Measurements from ENCODE around the gene DOCK1.

Gene DOCK1

GRCh38 chr10:127013691-127014473 is 108.7 kb downstream of the DOCK1 start:
- Histone ChIP-seq H3K9me3 (ENCODE audit: control insufficient read depth, low read length) (no peaks in the 10 kb centered on the region), H3K36me3 (ENCODE audit: control insufficient read depth, insufficient read depth, low read length) (no peaks in the 10 kb centered on the region), H3K27ac (ENCODE audit: insufficient read depth, low read length, poor library complexity, severe bottlenecking) (no peak overlapping the region), H3K4me3 (ENCODE audit: insufficient read depth, low read depth, low read length, poor library complexity, severe bottlenecking) (no peak overlapping the region), H3K27me3 (replicated peaks; ENCODE audit: control insufficient read depth, insufficient read depth, low read length, poor library complexity, severe bottlenecking) (no peaks in the 10 kb centered on the region), H3K4me1 (ENCODE audit: control insufficient read depth, insufficient read depth, low read length, poor library complexity, severe bottlenecking) (no peaks in the 10 kb centered on the region)
- no peak for DNase-seq

- Histone ChIP-seq H3K9me3 (ENCODE audit: control insufficient read depth, low read length) (no peaks in the 10 kb centered on the region), H3K27me3 (replicated peaks; ENCODE audit: control insufficient read depth, insufficient read depth, low read length, poor library complexity, severe bottlenecking) (no peaks in the 10 kb centered on the region), H3K4me1 (ENCODE audit: control insufficient read depth, insufficient read depth, low read length, poor library complexity, severe bottlenecking) (no peaks in the 10 kb centered on the region), H3K36me3 (ENCODE audit: control insufficient read depth, insufficient read depth, low read length) (no peaks in the 10 kb centered on the region), H3K27ac (ENCODE audit: insufficient read depth, low read length, poor library complexity, severe bottlenecking) (no peak overlapping the region), H3K4me3 (ENCODE audit: insufficient read depth, low read depth, low read length, poor library complexity, severe bottlenecking) (no peak overlapping the region)
- DNase-seq = no peak
These were observed 109.4 kb downstream of the DOCK1 start for GRCh38 chr10:127014671-127015070.

- H3K4me1 ChIP-seq (ENCODE audit: control insufficient read depth, insufficient read depth, low read length, poor library complexity, severe bottlenecking) = no peaks in the 10 kb centered on the region
- no peaks in the 10 kb centered on the region for H3K36me3 ChIP-seq (ENCODE audit: control insufficient read depth, insufficient read depth, low read length)
- H3K27me3 ChIP-seq (replicated peaks; ENCODE audit: control insufficient read depth, insufficient read depth, low read length, poor library complexity, severe bottlenecking) = no peaks in the 10 kb centered on the region
- H3K9me3 ChIP-seq (ENCODE audit: control insufficient read depth, low read length) = no peaks in the 10 kb centered on the region
- no peak for DNase-seq
- no peak overlapping the region for H3K27ac ChIP-seq (ENCODE audit: insufficient read depth, low read length, poor library complexity, severe bottlenecking)
- no peak overlapping the region for H3K4me3 ChIP-seq (ENCODE audit: insufficient read depth, low read depth, low read length, poor library complexity, severe bottlenecking)
These were observed 110.1 kb downstream of the DOCK1 start for GRCh38 chr10:127015373-127015772.

GRCh38 chr10:127016331-127016730 is 111.1 kb downstream of the DOCK1 start:
- no peaks in the 10 kb centered on the region for H3K36me3 ChIP-seq (ENCODE audit: control insufficient read depth, insufficient read depth, low read length)
- no peaks in the 10 kb centered on the region for H3K27me3 ChIP-seq (replicated peaks; ENCODE audit: control insufficient read depth, insufficient read depth, low read length, poor library complexity, severe bottlenecking)
- H3K4me1 ChIP-seq (ENCODE audit: control insufficient read depth, insufficient read depth, low read length, poor library complexity, severe bottlenecking) = no peaks in the 10 kb centered on the region
- no peak for DNase-seq
- no peak overlapping the region for H3K27ac ChIP-seq (ENCODE audit: insufficient read depth, low read length, poor library complexity, severe bottlenecking)
- no peaks in the 10 kb centered on the region for H3K9me3 ChIP-seq (ENCODE audit: control insufficient read depth, low read length)
- H3K4me3 ChIP-seq (ENCODE audit: insufficient read depth, low read depth, low read length, poor library complexity, severe bottlenecking) = no peak overlapping the region

GRCh38 chr10:127017541-127018297 is 112.5 kb downstream of the DOCK1 start:
- DNase-seq = no peak
- no peak overlapping the region for H3K4me3 ChIP-seq (ENCODE audit: insufficient read depth, low read depth, low read length, poor library complexity, severe bottlenecking)
- H3K9me3 ChIP-seq (ENCODE audit: control insufficient read depth, low read length) = no peaks in the 10 kb centered on the region
- H3K27me3 ChIP-seq (replicated peaks; ENCODE audit: control insufficient read depth, insufficient read depth, low read length, poor library complexity, severe bottlenecking) = no peaks in the 10 kb centered on the region
- no peak overlapping the region for H3K27ac ChIP-seq (ENCODE audit: insufficient read depth, low read length, poor library complexity, severe bottlenecking)
- H3K4me1 ChIP-seq (ENCODE audit: control insufficient read depth, insufficient read depth, low read length, poor library complexity, severe bottlenecking) = no peaks in the 10 kb centered on the region
- H3K36me3 ChIP-seq (ENCODE audit: control insufficient read depth, insufficient read depth, low read length) = no peaks in the 10 kb centered on the region

- Histone ChIP-seq H3K4me1 (ENCODE audit: control insufficient read depth, insufficient read depth, low read length, poor library complexity, severe bottlenecking) (no peaks in the 10 kb centered on the region), H3K4me3 (ENCODE audit: insufficient read depth, low read depth, low read length, poor library complexity, severe bottlenecking) (no peak overlapping the region), H3K9me3 (ENCODE audit: control insufficient read depth, low read length) (no peaks in the 10 kb centered on the region), H3K27ac (ENCODE audit: insufficient read depth, low read length, poor library complexity, severe bottlenecking) (no peak overlapping the region), H3K27me3 (replicated peaks; ENCODE audit: control insufficient read depth, insufficient read depth, low read length, poor library complexity, severe bottlenecking) (no peaks in the 10 kb centered on the region), H3K36me3 (ENCODE audit: control insufficient read depth, insufficient read depth, low read length) (no peaks in the 10 kb centered on the region)
- DNase-seq = no peak
These were observed 113.0 kb downstream of the DOCK1 start for GRCh38 chr10:127018298-127018650.

- H3K27me3 ChIP-seq (replicated peaks; ENCODE audit: control insufficient read depth, insufficient read depth, low read length, poor library complexity, severe bottlenecking) = no peaks in the 10 kb centered on the region
- no peaks in the 10 kb centered on the region for H3K36me3 ChIP-seq (ENCODE audit: control insufficient read depth, insufficient read depth, low read length)
- H3K4me3 ChIP-seq (ENCODE audit: insufficient read depth, low read depth, low read length, poor library complexity, severe bottlenecking) = no peak overlapping the region
- H3K4me1 ChIP-seq (ENCODE audit: control insufficient read depth, insufficient read depth, low read length, poor library complexity, severe bottlenecking) = no peaks in the 10 kb centered on the region
- no peak for DNase-seq
- no peak overlapping the region for H3K27ac ChIP-seq (ENCODE audit: insufficient read depth, low read length, poor library complexity, severe bottlenecking)
- H3K9me3 ChIP-seq (ENCODE audit: control insufficient read depth, low read length) = no peaks in the 10 kb centered on the region
These were observed 113.5 kb downstream of the DOCK1 start for GRCh38 chr10:127018766-127019165.

- no peak for DNase-seq
- Histone ChIP-seq H3K27me3 (replicated peaks; ENCODE audit: control insufficient read depth, insufficient read depth, low read length, poor library complexity, severe bottlenecking) (no peaks in the 10 kb centered on the region), H3K27ac (ENCODE audit: insufficient read depth, low read length, poor library complexity, severe bottlenecking) (no peak overlapping the region), H3K4me1 (ENCODE audit: control insufficient read depth, insufficient read depth, low read length, poor library complexity, severe bottlenecking) (no peaks in the 10 kb centered on the region), H3K9me3 (ENCODE audit: control insufficient read depth, low read length) (no peaks in the 10 kb centered on the region), H3K36me3 (ENCODE audit: control insufficient read depth, insufficient read depth, low read length) (no peaks in the 10 kb centered on the region), H3K4me3 (ENCODE audit: insufficient read depth, low read depth, low read length, poor library complexity, severe bottlenecking) (no peak overlapping the region)
These were observed 115.0 kb downstream of the DOCK1 start for GRCh38 chr10:127020260-127020659.

GRCh38 chr10:127021801-127022200 is 116.6 kb downstream of the DOCK1 start:
- no peaks in the 10 kb centered on the region for H3K4me1 ChIP-seq (ENCODE audit: control insufficient read depth, insufficient read depth, low read length, poor library complexity, severe bottlenecking)
- H3K27ac ChIP-seq (ENCODE audit: insufficient read depth, low read length, poor library complexity, severe bottlenecking) = no peak overlapping the region
- no peaks in the 10 kb centered on the region for H3K9me3 ChIP-seq (ENCODE audit: control insufficient read depth, low read length)
- no peaks in the 10 kb centered on the region for H3K27me3 ChIP-seq (replicated peaks; ENCODE audit: control insufficient read depth, insufficient read depth, low read length, poor library complexity, severe bottlenecking)
- DNase-seq = no peak
- no peaks in the 10 kb centered on the region for H3K36me3 ChIP-seq (ENCODE audit: control insufficient read depth, insufficient read depth, low read length)
- no peak overlapping the region for H3K4me3 ChIP-seq (ENCODE audit: insufficient read depth, low read depth, low read length, poor library complexity, severe bottlenecking)

- Histone ChIP-seq H3K4me3 (ENCODE audit: insufficient read depth, low read depth, low read length, poor library complexity, severe bottlenecking) (no peak overlapping the region), H3K27ac (ENCODE audit: insufficient read depth, low read length, poor library complexity, severe bottlenecking) (no peak overlapping the region), H3K27me3 (replicated peaks; ENCODE audit: control insufficient read depth, insufficient read depth, low read length, poor library complexity, severe bottlenecking) (no peaks in the 10 kb centered on the region), H3K36me3 (ENCODE audit: control insufficient read depth, insufficient read depth, low read length) (no peaks in the 10 kb centered on the region), H3K9me3 (ENCODE audit: control insufficient read depth, low read length) (no peaks in the 10 kb centered on the region), H3K4me1 (ENCODE audit: control insufficient read depth, insufficient read depth, low read length, poor library complexity, severe bottlenecking) (no peaks in the 10 kb centered on the region)
- DNase-seq = no peak
These were observed 119.6 kb downstream of the DOCK1 start for GRCh38 chr10:127024685-127025435.

Data from effector memory CD4-positive, alpha-beta T cell (primary cell).